ENCODE measurements around the gene PSME3IP1. TPM values are rescaled to one million over a fixed set of nuclear protein-coding genes. Genes with fewer than 3 reads are reported as not detected.

The PSME3IP1 gene
- total RNA-seq, 2 donors from 2014 or later, result 26.7 to 32.9 TPM

DNA sequence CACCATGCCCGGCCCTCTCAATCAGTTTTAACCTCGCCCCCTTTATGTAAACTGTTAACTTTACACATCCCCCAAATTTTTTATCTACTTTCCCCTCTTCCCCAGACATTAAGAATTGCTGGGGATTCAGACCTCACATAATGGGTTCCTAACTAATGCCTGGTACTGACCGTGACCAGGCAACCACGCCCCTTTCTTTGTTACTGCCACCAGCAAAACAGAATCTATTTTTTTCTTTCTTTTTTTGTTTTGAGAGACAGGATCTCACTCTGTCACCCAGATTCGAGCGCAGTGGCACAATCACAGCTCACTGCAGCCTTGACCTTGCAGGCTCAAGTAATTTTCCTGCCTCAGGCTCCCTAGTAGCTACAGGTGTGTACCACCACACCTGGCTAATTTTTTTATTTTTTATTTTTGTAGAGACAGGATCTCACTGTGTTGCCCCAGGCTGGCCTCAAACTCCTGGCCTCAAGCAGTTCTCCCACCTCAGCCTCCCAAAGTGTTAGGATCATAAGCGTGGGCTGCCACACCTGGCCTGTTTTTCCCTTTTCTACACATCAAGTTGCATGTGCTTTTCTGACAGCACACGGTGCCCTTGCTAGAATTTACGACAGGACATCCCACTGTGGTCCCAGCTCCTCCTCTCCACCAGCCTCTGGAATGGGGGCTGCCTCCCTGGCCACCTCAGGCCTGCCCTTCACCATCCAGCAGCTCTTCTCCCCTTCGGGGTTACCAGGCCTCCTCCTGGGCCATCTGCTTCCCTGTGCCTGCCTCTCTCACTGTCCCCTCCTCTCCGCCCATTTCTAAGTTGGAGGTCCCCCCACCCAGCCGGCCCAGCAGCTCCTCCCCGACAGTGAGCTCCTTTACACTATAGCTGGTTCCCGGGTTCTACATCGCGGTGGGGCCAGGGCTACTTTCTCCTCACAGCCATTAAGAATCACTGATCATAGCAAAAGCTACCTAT, 82.7 kb downstream of the PSME3IP1 start:
- intact Hi-C loops (cut with DNase I), result no loop called here
- ATAC-seq (no peak), DNase-seq (no peak)
- H3K36me3 ChIP-seq (replicated peaks in 1 of 2; ENCODE audit: insufficient read depth in 1 of 2, low read depth in 2 of 2), result no peaks in the 10 kb centered on the region
- no peak overlapping the region for H3K27ac ChIP-seq
- 79 to 83% methylated on average over 16 of the region's 16 CpGs for WGBS, 2 donors
- H3K4me3 ChIP-seq, result no peak overlapping the region
- no peak for TF ChIP-seq POLR2A (IDR thresholded peaks at IDR 0.05)
- TF ChIP-seq, protein P1, sequence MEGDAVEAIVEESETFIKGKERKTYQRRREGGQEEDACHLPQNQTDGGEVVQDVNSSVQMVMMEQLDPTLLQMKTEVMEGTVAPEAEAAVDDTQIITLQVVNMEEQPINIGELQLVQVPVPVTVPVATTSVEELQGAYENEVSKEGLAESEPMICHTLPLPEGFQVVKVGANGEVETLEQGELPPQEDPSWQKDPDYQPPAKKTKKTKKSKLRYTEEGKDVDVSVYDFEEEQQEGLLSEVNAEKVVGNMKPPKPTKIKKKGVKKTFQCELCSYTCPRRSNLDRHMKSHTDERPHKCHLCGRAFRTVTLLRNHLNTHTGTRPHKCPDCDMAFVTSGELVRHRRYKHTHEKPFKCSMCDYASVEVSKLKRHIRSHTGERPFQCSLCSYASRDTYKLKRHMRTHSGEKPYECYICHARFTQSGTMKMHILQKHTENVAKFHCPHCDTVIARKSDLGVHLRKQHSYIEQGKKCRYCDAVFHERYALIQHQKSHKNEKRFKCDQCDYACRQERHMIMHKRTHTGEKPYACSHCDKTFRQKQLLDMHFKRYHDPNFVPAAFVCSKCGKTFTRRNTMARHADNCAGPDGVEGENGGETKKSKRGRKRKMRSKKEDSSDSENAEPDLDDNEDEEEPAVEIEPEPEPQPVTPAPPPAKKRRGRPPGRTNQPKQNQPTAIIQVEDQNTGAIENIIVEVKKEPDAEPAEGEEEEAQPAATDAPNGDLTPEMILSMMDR (IDR thresholded peaks at IDR 0.05), result no peak
- no peaks in the 10 kb centered on the region for H3K4me1 ChIP-seq
- H3K9me3 ChIP-seq, result no peaks in the 10 kb centered on the region
- H3K27me3 ChIP-seq, result no peaks in the 10 kb centered on the region

Other genes starting within 250 kb of the PSME3IP1 start
- gene CETP, start 224.1 kb downstream of the PSME3IP1 start, total RNA-seq, result under 1 TPM in 1 of 2 donors, not detected in 1; 0.66 TPM
- gene NLRC5, start 196.5 kb downstream of the PSME3IP1 start, total RNA-seq, result 10 to 100 TPM in 1 of 2 donors, 1 to 10 TPM in 1; 8.3 to 23.4 TPM
- gene CPNE2, start 93.5 kb downstream of the PSME3IP1 start, total RNA-seq, result 10 to 100 TPM in 1 of 2 donors, 1 to 10 TPM in 1; 8.8 to 16.5 TPM
- 10 to 100 TPM; 13.8 to 31.4 TPM for gene RSPRY1, start 290 bp upstream of the PSME3IP1 start, total RNA-seq
- 10 to 100 TPM; 15.8 to 21.5 TPM for gene ARL2BP, start 59.2 kb upstream of the PSME3IP1 start, total RNA-seq
- gene PLLP, start 98.6 kb upstream of the PSME3IP1 start, total RNA-seq, result 10 to 100 TPM; 32.9 to 43.2 TPM
- gene CCL22, start 172.7 kb upstream of the PSME3IP1 start, total RNA-seq, result not detected
- 10 to 100 TPM; 14.5 to 19.1 TPM for gene CX3CL1, start 186.5 kb upstream of the PSME3IP1 start, total RNA-seq
- gene CCL17, start 218.7 kb upstream of the PSME3IP1 start, total RNA-seq, result not detected

Measured in body of pancreas (tissue), 4 donors.